H1 (cell line): ENCODE results near the gene NAV3. TPM values are rescaled to one million over a fixed set of nuclear protein-coding genes. Genes with fewer than 3 reads are reported as not detected.

Experiments
- CBX5 ChIP-seq: fragments of 300-800, 300-1000 bp; sonication (generic); IDR thresholded peaks from 2 replicates; pipeline ENCODE4 v1.7.1; 2016; ENCODE audit warnings: antibody characterized with exemption, low read length, low read depth
- KDM1A ChIP-seq: fragments of 200-600, 300-600 bp; sonication (generic); IDR thresholded peaks from 2 replicates; pipeline ENCODE4 v1.7.1; 2016; ENCODE audit warnings: mild to moderate bottlenecking, low read length, borderline replicate concordance
- RFX5 ChIP-seq: IDR thresholded peaks from 2 replicates; pipeline ENCODE4 v1.6.1; 2011; ENCODE audit warnings: low read depth, low read length, improper control_type of control experiment, borderline replicate concordance
- SIRT6 ChIP-seq: IDR thresholded peaks from one replicate; pipeline ENCODE4 v1.7.1; 2012; ENCODE audit warnings: low read length, inconsistent platforms
- SP1 ChIP-seq: IDR thresholded peaks from 2 replicates; pipeline ENCODE4 v1.6.1; 2011; ENCODE audit warnings: low read depth, low read length
- SUZ12 ChIP-seq: fragments of 200-600 bp; sonication (generic); IDR thresholded peaks from 2 replicates; pipeline ENCODE4 v1.6.1; 2012; ENCODE audit warnings: mild to moderate bottlenecking, inconsistent platforms, low read length, moderate library complexity, mixed read lengths
- TAF1 ChIP-seq: IDR thresholded peaks from 2 replicates; pipeline ENCODE4 v1.6.1; 2011; ENCODE audit warnings: mild to moderate bottlenecking, low read depth, low read length
- polyA plus RNA-seq, 7 experiments: library from polyadenylated mRNA; depleted of rRNA in 3 of 7; stranded (reverse) in 5 of 7; unstranded in 2 of 7; fragments of >200 nt in 5 of 7; fragments of 200-250 nt in 2 of 7; gene quantifications; 1 replicate in 5 of 7; 2 replicates in 1 of 7; 4 replicates in 1 of 7; pipeline versions ENCODE4 v1.2.1 to v1.2.3, GENCODE V29; 2011 to 2013; ENCODE audit warnings: missing spikeins in 2 of 7, mixed read lengths in 2 of 7
- total RNA-seq: library from RNA; stranded (reverse); fragmentation: NEBNext Ultra II Directional; extraction: Animal tissue kit (Norgen Biotek cat#: 25700); gene quantifications from 2 replicates; pipeline ENCODE4 v1.2.1, GENCODE V29; 2021

Gene NAV3
- total and polyA plus RNA-seq, 2 of the 8 experiments (the other 6 are each of a cell fraction or from before 2014, with no cell fraction given), result 0.47 to 5.0 TPM

GRCh38 chr12:78241446-78241845, 410.8 kb downstream of the NAV3 start (continued):
- no peak for TF ChIP-seq KDM1A
- TF ChIP-seq TAF1, result no peak
- TF ChIP-seq SIRT6, result no peak
- TF ChIP-seq RFX5, result no peak
- no peak for TF ChIP-seq CBX5
- TF ChIP-seq SUZ12, result no peak
- no peak for TF ChIP-seq SP1
- TF ChIP-seq, all 59 proteins: peak for 0
